ENCODE measurements around the gene PDIK1L. TPM values are rescaled to one million over a fixed set of nuclear protein-coding genes. Genes with fewer than 3 reads are reported as not detected.

PDIK1L gene
- total and polyA plus RNA-seq, 2 donors (not counting 1 experiment from before 2014, with no cell fraction given): 1.3 to 17.3 TPM

- TF ChIP-seq EZH2 (IDR thresholded peaks at IDR 0.05; ENCODE audit: borderline replicate concordance, insufficient read depth, low read depth, low read length, poor library complexity, severe bottlenecking) (no peak), CTCF (IDR thresholded peaks at IDR 0.05) (peak; percentile 78)
- Histone ChIP-seq H3K9me3 (ENCODE audit: control extremely low read depth in 1 of 3, control insufficient read depth in 2 of 3, insufficient read depth in 1 of 3, low read length in 2 of 3) (peaks cover 0 to 3% (median 0%) of the 10 kb centered on the region in 3 donors), H3K27ac (ENCODE audit: low read length in 2 of 2) (no peak overlapping the region), H3K79me2 (ENCODE audit: control insufficient read depth, insufficient read depth, low read length) (no peaks in the 10 kb centered on the region), H3K4me3 (ENCODE audit: control extremely low read depth in 1 of 5, extremely low read depth in 1 of 5, insufficient read depth in 1 of 5, low read depth in 2 of 5, low read length in 4 of 5) (peak overlapping the region in 4 of 5 experiments; percentile 6 to 52 (median 43)), H3K4me1 (ENCODE audit: control insufficient read depth in 2 of 2, insufficient read depth in 2 of 2, low read length in 2 of 2) (peaks cover 23% of the 10 kb centered on the region in 2 donors), H3K36me3 (replicated peaks in 1 of 2; ENCODE audit: control extremely low read depth in 1 of 2, control insufficient read depth in 1 of 2, extremely low read depth in 1 of 2, insufficient read depth in 2 of 2, low read length in 1 of 2) (no peaks in the 10 kb centered on the region), H4K20me1 (ENCODE audit: control insufficient read depth, insufficient read depth, low read length, poor library complexity, severe bottlenecking) (no peaks in the 10 kb centered on the region), H3K27me3 (replicated peaks in 1 of 4; ENCODE audit: control extremely low read depth in 1 of 4, control insufficient read depth in 3 of 4, insufficient read depth in 4 of 4, low read length in 3 of 4) (peaks cover 0 to 38% (median 17%) of the 10 kb centered on the region in 4 experiments), H3K9ac (ENCODE audit: low read length) (peak overlapping the region; percentile 55), H3K4me2 (replicated peaks; ENCODE audit: low read depth, low read length, poor library complexity, severe bottlenecking) (peak overlapping the region; percentile 93), H2AFZ (ENCODE audit: insufficient read depth, low read depth, low read length, poor library complexity, severe bottlenecking) (peak overlapping the region; percentile 83)
- ChIA-PET CTCF (interaction anchor here (0.6 to 1.4 kb wide), 10 partner anchors 14 to 395 kb away, joined by 3 to 5 read pairs (median 4); no protein-coding TSS in a partner anchor), POLR2A (interaction anchor here (0.6 kb wide), 1 partner anchor 737 kb away, joined by 3 read pairs; no protein-coding TSS in a partner anchor)
- intact Hi-C loops (cut with micrococcal nuclease): loop anchor here (1.0 to 5.0 kb wide), 2 partner anchors 59 to 127 kb away; no protein-coding TSS in a partner anchor
- DNase-seq: peak; percentile 77
- 15% methylated on average over 72 of the region's 72 CpGs for WGBS (ENCODE audit: insufficient coverage)
- Mint-ChIP-seq H3K27ac (no peak overlapping the region), H3K4me3 (peak overlapping the region; percentile 71), H3K27me3 (peaks cover 15% of the 10 kb centered on the region), H3K4me1 (peaks cover 13% of the 10 kb centered on the region), H3K9me3 (ENCODE audit: insufficient read depth) (no peaks in the 10 kb centered on the region)
- peak; percentile 72 for ATAC-seq (ENCODE audit: low read depth)
These were observed 52.6 kb downstream of the PDIK1L start for GRCh38 chr1:26164036-26164860.

All from B cell (primary cell).